ENCODE data around the gene TMEM61.
A peak's percentile ranks its signal among the peaks of the same experiment; 100 is the strongest.
"Not testable (repeated sequence)": the region's sequence is repeated elsewhere in the genome, so short reads cannot be mapped to it uniquely, and the experiment has no call there.

Gene TMEM61

GRCh38 chr1:54963829-54964228, 16.6 kb upstream of the TMEM61 start:
- DNase-seq, result not testable (repeated sequence)

- DNase-seq, result no peak
Measured at GRCh38 chr1:54965624-54966340, 14.6 kb upstream of the TMEM61 start.

- no peak for DNase-seq
Measured at GRCh38 chr1:54967372-54967771, 13.1 kb upstream of the TMEM61 start.

- DNase-seq, result peak; percentile 44
Measured at GRCh38 chr1:54968551-54968950, 11.9 kb upstream of the TMEM61 start.

- DNase-seq, result no peak
Measured at GRCh38 chr1:54969879-54970278, 10.5 kb upstream of the TMEM61 start.

GRCh38 chr1:54970901-54971300, 9.5 kb upstream of the TMEM61 start:
- DNase-seq, result no peak

- no peak for DNase-seq
Measured at GRCh38 chr1:54971317-54971791, 9.1 kb upstream of the TMEM61 start.

- no peak for DNase-seq
Measured at GRCh38 chr1:54972436-54972835, 8.0 kb upstream of the TMEM61 start.

GRCh38 chr1:54973205-54973921, 7.1 kb upstream of the TMEM61 start:
- no peak for DNase-seq

GRCh38 chr1:54975356-54976108, 4.9 kb upstream of the TMEM61 start:
- DNase-seq, result peak; percentile 36

GRCh38 chr1:54976747-54977146, 3.7 kb upstream of the TMEM61 start:
- DNase-seq, result peak; percentile 44

GRCh38 chr1:54977533-54978297, 2.7 kb upstream of the TMEM61 start:
- no peak for DNase-seq

- no peak for DNase-seq
Measured at GRCh38 chr1:54978528-54979326, 1.7 kb upstream of the TMEM61 start.

GRCh38 chr1:54979327-54979891, 1.0 kb upstream of the TMEM61 start:
- DNase-seq, result no peak

- no peak for DNase-seq
Measured at GRCh38 chr1:54980046-54980527, 341 bp upstream of the TMEM61 start.

- no peak for DNase-seq
Measured at GRCh38 chr1:54981466-54981865, 1.0 kb downstream of the TMEM61 start.

- peak; percentile 84 for DNase-seq
Measured at GRCh38 chr1:54982739-54983138, 2.3 kb downstream of the TMEM61 start.

GRCh38 chr1:54984131-54984842, 3.9 kb downstream of the TMEM61 start:
- no peak for DNase-seq

- no peak for DNase-seq
Measured at GRCh38 chr1:54985556-54985955, 5.1 kb downstream of the TMEM61 start.

GRCh38 chr1:54986025-54986424, 5.6 kb downstream of the TMEM61 start:
- DNase-seq, result no peak

GRCh38 chr1:54986533-54986932, 6.1 kb downstream of the TMEM61 start:
- DNase-seq, result no peak

All from NCI-H1105 treated with DMSO at 0.1 percent for 48 hours (cell line).